IMR-90 (cell line): ENCODE measurements around the gene CCDC28B.

ENCODE experiments used
- BHLHE40 ChIP-seq: fragments of 150-350 bp; IDR thresholded peaks from 2 replicates; pipeline ENCODE4 v1.6.1; 2016; ENCODE audit warnings: mild to moderate bottlenecking, low read depth, low read length
- MXI1 ChIP-seq: IDR thresholded peaks from 2 replicates; pipeline ENCODE4 v1.6.1; 2012; ENCODE audit warnings: low read depth, mild to moderate bottlenecking, low read length, moderate library complexity, borderline replicate concordance
- POLR2A ChIP-seq: IDR thresholded peaks from 2 replicates; pipeline ENCODE4 v1.6.1; 2012; ENCODE audit warnings: mild to moderate bottlenecking, low read depth, low read length
- RAD21 ChIP-seq: IDR thresholded peaks from 2 replicates; pipeline ENCODE4 v1.6.1; 2012; ENCODE audit warnings: low read length, improper control_type of control experiment
- RFX5 ChIP-seq: IDR thresholded peaks from 2 replicates; pipeline ENCODE4 v1.8.0; 2012; ENCODE audit warnings: low read depth, mild to moderate bottlenecking, low read length, moderate library complexity
- TF ChIP-seq, protein P1 (sequence below): conservative IDR thresholded peaks from 2 replicates; pipeline ENCODE4 v1.5.1; 2012; ENCODE audit warnings: mild to moderate bottlenecking, low read depth, low read length, improper control_type of control experiment
- TF ChIP-seq, protein P2 (sequence below): fragments of 150-350 bp; IDR thresholded peaks from 2 replicates; pipeline ENCODE4 v1.6.1; 2016; ENCODE audit warnings: low read depth, mild to moderate bottlenecking, low read length, moderate library complexity, borderline replicate concordance
- TF ChIP-seq, protein P3 (sequence below): fragments of 150-350 bp; IDR thresholded peaks from 2 replicates; pipeline ENCODE4 v1.6.1; 2017; ENCODE audit warnings: mild to moderate bottlenecking, antibody characterized with exemption, low read length, low read depth

DNA sequence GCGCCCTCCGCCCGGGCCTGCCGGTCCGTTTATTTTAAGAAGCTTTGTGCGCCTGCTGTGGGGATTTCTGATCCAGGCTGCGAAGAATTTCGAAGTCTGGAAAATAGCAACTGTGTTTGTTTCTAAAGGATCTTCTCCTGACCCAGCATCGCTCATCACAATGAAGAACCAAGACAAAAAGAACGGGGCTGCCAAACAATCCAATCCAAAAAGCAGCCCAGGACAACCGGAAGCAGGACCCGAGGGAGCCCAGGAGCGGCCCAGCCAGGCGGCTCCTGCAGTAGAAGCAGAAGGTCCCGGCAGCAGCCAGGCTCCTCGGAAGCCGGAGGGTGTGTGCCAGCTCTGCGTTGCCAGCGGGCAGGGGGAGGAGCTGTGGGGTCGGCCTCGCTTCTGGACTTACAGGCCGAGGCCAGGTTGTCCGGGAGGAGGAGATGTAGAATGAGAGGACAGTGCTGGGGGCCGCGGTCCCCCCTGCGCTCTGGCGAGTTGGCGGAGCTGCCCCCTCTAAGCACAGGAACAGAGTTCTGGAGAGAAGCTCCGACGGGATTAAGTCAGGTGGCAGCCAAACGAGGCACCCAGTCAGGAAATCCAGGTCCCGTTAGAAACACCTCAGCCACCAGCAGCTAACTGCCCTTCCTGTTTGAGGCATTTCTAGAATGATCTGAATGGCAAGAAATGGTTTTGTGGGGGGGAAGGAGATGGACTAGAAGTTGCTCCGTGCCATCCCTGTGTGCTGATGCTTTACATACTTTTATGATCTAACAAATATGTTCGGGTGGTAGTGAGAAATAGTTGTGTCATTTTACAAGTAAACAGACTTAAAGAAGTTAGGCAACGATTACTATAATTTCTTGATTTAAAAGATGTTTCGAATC, 20.0 kb upstream of the CCDC28B start:
- TF ChIP-seq, protein P1, sequence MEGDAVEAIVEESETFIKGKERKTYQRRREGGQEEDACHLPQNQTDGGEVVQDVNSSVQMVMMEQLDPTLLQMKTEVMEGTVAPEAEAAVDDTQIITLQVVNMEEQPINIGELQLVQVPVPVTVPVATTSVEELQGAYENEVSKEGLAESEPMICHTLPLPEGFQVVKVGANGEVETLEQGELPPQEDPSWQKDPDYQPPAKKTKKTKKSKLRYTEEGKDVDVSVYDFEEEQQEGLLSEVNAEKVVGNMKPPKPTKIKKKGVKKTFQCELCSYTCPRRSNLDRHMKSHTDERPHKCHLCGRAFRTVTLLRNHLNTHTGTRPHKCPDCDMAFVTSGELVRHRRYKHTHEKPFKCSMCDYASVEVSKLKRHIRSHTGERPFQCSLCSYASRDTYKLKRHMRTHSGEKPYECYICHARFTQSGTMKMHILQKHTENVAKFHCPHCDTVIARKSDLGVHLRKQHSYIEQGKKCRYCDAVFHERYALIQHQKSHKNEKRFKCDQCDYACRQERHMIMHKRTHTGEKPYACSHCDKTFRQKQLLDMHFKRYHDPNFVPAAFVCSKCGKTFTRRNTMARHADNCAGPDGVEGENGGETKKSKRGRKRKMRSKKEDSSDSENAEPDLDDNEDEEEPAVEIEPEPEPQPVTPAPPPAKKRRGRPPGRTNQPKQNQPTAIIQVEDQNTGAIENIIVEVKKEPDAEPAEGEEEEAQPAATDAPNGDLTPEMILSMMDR = no peak
- TF ChIP-seq RFX5 (no peak), POLR2A (no peak; the same call in 1 of the 2 replicates), MXI1 (0 out of 2 replicates have a peak, but pooled peaks have one; percentile 27), BHLHE40 (no peak), RAD21 (no peak; the same call in 1 of the 2 replicates)
- TF ChIP-seq, protein P2, sequence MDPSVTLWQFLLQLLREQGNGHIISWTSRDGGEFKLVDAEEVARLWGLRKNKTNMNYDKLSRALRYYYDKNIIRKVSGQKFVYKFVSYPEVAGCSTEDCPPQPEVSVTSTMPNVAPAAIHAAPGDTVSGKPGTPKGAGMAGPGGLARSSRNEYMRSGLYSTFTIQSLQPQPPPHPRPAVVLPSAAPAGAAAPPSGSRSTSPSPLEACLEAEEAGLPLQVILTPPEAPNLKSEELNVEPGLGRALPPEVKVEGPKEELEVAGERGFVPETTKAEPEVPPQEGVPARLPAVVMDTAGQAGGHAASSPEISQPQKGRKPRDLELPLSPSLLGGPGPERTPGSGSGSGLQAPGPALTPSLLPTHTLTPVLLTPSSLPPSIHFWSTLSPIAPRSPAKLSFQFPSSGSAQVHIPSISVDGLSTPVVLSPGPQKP = no peak
- TF ChIP-seq, protein P3, sequence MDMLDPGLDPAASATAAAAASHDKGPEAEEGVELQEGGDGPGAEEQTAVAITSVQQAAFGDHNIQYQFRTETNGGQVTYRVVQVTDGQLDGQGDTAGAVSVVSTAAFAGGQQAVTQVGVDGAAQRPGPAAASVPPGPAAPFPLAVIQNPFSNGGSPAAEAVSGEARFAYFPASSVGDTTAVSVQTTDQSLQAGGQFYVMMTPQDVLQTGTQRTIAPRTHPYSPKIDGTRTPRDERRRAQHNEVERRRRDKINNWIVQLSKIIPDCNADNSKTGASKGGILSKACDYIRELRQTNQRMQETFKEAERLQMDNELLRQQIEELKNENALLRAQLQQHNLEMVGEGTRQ = no peak
